NCI-H2171 (cell line): ENCODE data around the gene TSPAN12.

Source experiments
- DNase-seq: peaks from one replicate; lab custom pipeline; 2025; lab: John Stamatoyannopoulos, UW

TSPAN12 gene

GRCh38 chr7:120742372-120742771, 115.6 kb downstream of the TSPAN12 start:
- DNase-seq = no peak

- DNase-seq = no peak
Measured at GRCh38 chr7:120741371-120742042, 116.4 kb downstream of the TSPAN12 start.

- no peak for DNase-seq
Measured at GRCh38 chr7:120740348-120740747, 117.6 kb downstream of the TSPAN12 start.

- no peak for DNase-seq
Measured at GRCh38 chr7:120738816-120739215, 119.1 kb downstream of the TSPAN12 start.
